CD4-positive, alpha-beta T cell treated with Interleukin-15 for 4 hours (primary cell): Measurements from ENCODE around the gene CBY2.
"Not testable (repeated sequence)": the region's sequence is repeated elsewhere in the genome, so short reads cannot be mapped to it uniquely, and the experiment has no call there.

Source experiments
- DNase-seq: peaks from one replicate; pipeline ENCODE4 v3.0.0-alpha.2; 2020; ENCODE audit warnings: low spot score

CBY2 gene

GRCh38 chr13:45702088-45702487 lies at the start of gene CBY2:
CBY2 (plus strand) TSS chr13:45702320; CDS start chr13:45702391, 71 bp downstream.
- DNase-seq, result no peak

- DNase-seq, result no peak
These were observed 47.3 kb upstream of the CBY2 start for GRCh38 chr13:45654633-45655349.

- no peak for DNase-seq
These were observed 43.4 kb upstream of the CBY2 start for GRCh38 chr13:45658586-45659235.

GRCh38 chr13:45659536-45659935 lies 42.6 kb upstream of the CBY2 start:
- DNase-seq, result no peak

GRCh38 chr13:45660458-45660857 lies 41.7 kb upstream of the CBY2 start:
- DNase-seq, result not testable (repeated sequence)

- DNase-seq, result no peak
These were observed 40.0 kb upstream of the CBY2 start for GRCh38 chr13:45662162-45662561.

- DNase-seq, result not testable (repeated sequence)
These were observed 39.2 kb upstream of the CBY2 start for GRCh38 chr13:45662903-45663302.

GRCh38 chr13:45669626-45670025 lies 32.5 kb upstream of the CBY2 start:
- not testable (repeated sequence) for DNase-seq

- no peak for DNase-seq
These were observed 31.8 kb upstream of the CBY2 start for GRCh38 chr13:45670189-45670885.

GRCh38 chr13:45674908-45675307 lies 27.2 kb upstream of the CBY2 start:
- no peak for DNase-seq

- DNase-seq, result no peak
These were observed 23.8 kb upstream of the CBY2 start for GRCh38 chr13:45678282-45678681.

GRCh38 chr13:45681113-45681512 lies 21.0 kb upstream of the CBY2 start:
- no peak for DNase-seq

- DNase-seq, result no peak
These were observed 19.6 kb upstream of the CBY2 start for GRCh38 chr13:45682494-45683008.

- DNase-seq, result no peak
These were observed 18.4 kb upstream of the CBY2 start for GRCh38 chr13:45683701-45684100.

- no peak for DNase-seq
These were observed 13.5 kb upstream of the CBY2 start for GRCh38 chr13:45688577-45688976.

GRCh38 chr13:45690636-45691035 lies 11.5 kb upstream of the CBY2 start:
- no peak for DNase-seq

GRCh38 chr13:45691251-45691650 lies 10.9 kb upstream of the CBY2 start:
- no peak for DNase-seq

- no peak for DNase-seq
These were observed 10.5 kb upstream of the CBY2 start for GRCh38 chr13:45691667-45692066.

GRCh38 chr13:45695198-45695730 lies 6.9 kb upstream of the CBY2 start:
- DNase-seq, result no peak

- no peak for DNase-seq
These were observed 5.4 kb upstream of the CBY2 start for GRCh38 chr13:45696610-45697226.

GRCh38 chr13:45700971-45701900 lies 884 bp upstream of the CBY2 start:
- no peak for DNase-seq
